ENCODE measurements around the gene PIP5KL1.

PIP5KL1 gene

DNA sequence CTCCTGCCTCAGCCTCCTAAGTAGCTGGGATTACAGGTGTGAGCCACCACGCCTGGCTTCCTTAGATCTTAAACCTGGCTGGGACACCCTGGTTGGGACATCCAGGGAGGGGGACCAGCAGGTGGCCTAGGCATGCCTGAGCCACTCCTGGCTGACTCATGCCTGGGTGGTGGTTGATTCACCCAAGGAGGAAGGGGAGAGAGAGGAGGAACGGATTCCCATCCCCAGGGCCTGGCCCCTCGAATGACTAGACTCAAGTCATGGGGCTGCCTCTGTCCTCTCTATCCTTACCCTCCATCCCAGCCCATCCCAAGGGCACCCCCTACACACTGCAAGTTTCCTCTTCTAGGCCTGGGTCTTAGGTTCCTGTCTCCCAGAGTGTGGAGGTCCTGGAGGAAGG lies 37.5 kb upstream of the PIP5KL1 start:
- no peak overlapping the region for H3K4me3 ChIP-seq (replicated peaks; ENCODE audit: low read depth, low read length)
- TF ChIP-seq CTCF (IDR thresholded peaks at IDR 0.05; ENCODE audit: low read depth, low read length, missing control alignments): no peak
- DNase-seq (ENCODE audit: extremely low read depth, low read depth): no peak

DNA sequence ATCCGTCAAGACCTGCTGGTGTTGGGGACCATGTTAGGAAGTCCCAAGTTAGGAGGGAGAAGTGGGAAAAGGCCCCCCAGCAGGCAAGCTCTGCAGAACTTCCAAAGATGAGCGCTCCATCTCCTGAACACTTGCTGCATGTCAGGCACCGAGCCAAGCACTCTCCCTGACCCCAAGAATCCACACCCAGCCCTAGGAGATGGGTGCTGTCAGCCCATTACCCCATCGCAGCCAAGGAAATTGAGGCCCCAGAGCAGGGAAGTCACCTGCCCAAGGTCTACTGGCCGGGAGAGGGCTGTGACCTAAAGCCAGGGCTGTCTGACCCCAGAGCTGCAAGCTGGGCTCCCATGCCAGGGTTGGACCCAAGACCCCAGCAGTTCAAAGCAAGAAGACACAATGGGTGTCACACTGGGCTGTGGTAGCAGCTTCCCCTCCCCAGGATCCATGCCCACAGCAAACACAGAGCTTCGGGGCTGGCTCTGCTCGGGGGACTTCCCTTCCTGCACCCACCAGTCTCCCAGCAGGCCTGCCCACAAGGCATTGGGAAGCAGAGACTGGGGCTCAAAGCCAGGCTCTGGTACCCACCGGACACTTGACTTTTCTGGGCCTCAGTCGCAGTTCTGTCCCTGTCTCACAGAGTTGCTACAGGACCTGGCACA lies 36.7 kb upstream of the PIP5KL1 start:
- no peak for TF ChIP-seq CTCF (IDR thresholded peaks at IDR 0.05; ENCODE audit: low read depth, low read length, missing control alignments)
- no peak for DNase-seq (ENCODE audit: extremely low read depth, low read depth)

DNA sequence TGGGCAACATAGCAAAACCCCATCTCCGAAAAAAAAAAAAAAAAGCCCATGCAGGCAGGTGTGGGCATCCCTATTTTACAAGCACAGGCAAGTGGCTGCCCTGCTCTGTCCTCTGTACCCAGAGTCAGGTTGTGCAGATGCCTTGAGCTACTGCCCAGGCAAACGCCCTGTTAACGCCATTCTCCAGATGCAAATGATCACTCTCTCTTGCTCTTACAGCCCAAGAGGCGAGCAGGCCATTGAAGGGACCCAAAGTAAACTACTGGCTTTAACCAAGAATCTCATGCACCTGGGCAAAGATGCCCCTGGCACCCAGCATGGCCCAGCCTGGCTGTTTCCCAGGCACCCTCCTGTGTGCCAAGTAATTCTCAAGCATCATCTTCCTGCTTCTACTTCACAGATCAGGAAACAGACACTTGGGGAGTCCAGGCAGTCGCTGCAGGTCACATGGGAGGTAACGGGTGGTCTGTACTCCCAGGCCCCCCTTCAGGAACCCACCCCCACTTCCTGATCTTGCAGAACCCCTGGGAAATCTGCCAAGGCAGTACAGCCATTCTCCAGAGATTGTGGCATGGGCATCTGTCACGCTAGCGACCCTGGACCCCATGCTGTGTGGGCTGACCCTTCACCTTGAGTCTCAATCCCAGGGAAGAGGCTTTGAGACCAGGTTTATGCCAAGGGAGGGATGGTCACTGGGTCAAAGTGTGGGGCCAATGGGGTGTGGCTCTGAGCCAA lies 36.0 kb upstream of the PIP5KL1 start:
- DNase-seq (ENCODE audit: extremely low read depth, low read depth): no peak
- no peak for TF ChIP-seq CTCF (IDR thresholded peaks at IDR 0.05; ENCODE audit: low read depth, low read length, missing control alignments)
- H3K4me3 ChIP-seq (replicated peaks; ENCODE audit: low read depth, low read length): no peak overlapping the region

More for the DNA sequence above, 36.7 kb upstream of the PIP5KL1 start:
- no peak overlapping the region for H3K4me3 ChIP-seq (replicated peaks; ENCODE audit: low read depth, low read length)

- no peak for DNase-seq (ENCODE audit: extremely low read depth, low read depth)
- no peak for TF ChIP-seq CTCF (IDR thresholded peaks at IDR 0.05; ENCODE audit: low read depth, low read length, missing control alignments)
- H3K4me3 ChIP-seq (replicated peaks; ENCODE audit: low read depth, low read length): no peak overlapping the region
Measured at GRCh38 chr9:127965953-127966352, 35.4 kb upstream of the PIP5KL1 start.

- TF ChIP-seq CTCF (IDR thresholded peaks at IDR 0.05; ENCODE audit: low read depth, low read length, missing control alignments): no peak
- H3K4me3 ChIP-seq (replicated peaks; ENCODE audit: low read depth, low read length): no peak overlapping the region
- no peak for DNase-seq (ENCODE audit: extremely low read depth, low read depth)
Measured at GRCh38 chr9:127963359-127964064, 32.9 kb upstream of the PIP5KL1 start.

GRCh38 chr9:127963041-127963358 lies 32.4 kb upstream of the PIP5KL1 start:
- no peak for TF ChIP-seq CTCF (IDR thresholded peaks at IDR 0.05; ENCODE audit: low read depth, low read length, missing control alignments)
- DNase-seq (ENCODE audit: extremely low read depth, low read depth): no peak
- no peak overlapping the region for H3K4me3 ChIP-seq (replicated peaks; ENCODE audit: low read depth, low read length)

Data from HFF-Myc (cell line).